Left kidney (tissue), 1 donor: ENCODE data around the gene ZNF343. TPM values are rescaled to one million over a fixed set of nuclear protein-coding genes. Genes with fewer than 3 reads are reported as not detected.

ENCODE experiments used
- polyA plus RNA-seq: library from polyadenylated mRNA; unstranded; fragments of 120-200 nt; gene quantifications from one replicate; pipeline ENCODE4 v1.2.1, GENCODE V29; 2013; ENCODE audit not compliant: insufficient read length

Gene ZNF343
- polyA plus RNA-seq, 1 donor = 19.6 TPM

Other genes with a start within 250 kb of the ZNF343 start
- 0.43 TPM for gene TGM3, start 212.9 kb downstream of the ZNF343 start, polyA plus RNA-seq
- not detected for gene TGM6, start 128.0 kb downstream of the ZNF343 start, polyA plus RNA-seq
- gene SNRPB, start 38.1 kb downstream of the ZNF343 start, polyA plus RNA-seq = 125 TPM
- 0.50 TPM for gene TMC2, start 27.7 kb upstream of the ZNF343 start, polyA plus RNA-seq
- 305 TPM for gene NOP56, start 143.7 kb upstream of the ZNF343 start, polyA plus RNA-seq
- gene IDH3B, start 155.3 kb upstream of the ZNF343 start, polyA plus RNA-seq = 134 TPM
- gene EBF4, start 183.9 kb upstream of the ZNF343 start, polyA plus RNA-seq = 31.4 TPM